ENCODE data around the gene SMARCC1.

The SMARCC1 gene

DNA sequence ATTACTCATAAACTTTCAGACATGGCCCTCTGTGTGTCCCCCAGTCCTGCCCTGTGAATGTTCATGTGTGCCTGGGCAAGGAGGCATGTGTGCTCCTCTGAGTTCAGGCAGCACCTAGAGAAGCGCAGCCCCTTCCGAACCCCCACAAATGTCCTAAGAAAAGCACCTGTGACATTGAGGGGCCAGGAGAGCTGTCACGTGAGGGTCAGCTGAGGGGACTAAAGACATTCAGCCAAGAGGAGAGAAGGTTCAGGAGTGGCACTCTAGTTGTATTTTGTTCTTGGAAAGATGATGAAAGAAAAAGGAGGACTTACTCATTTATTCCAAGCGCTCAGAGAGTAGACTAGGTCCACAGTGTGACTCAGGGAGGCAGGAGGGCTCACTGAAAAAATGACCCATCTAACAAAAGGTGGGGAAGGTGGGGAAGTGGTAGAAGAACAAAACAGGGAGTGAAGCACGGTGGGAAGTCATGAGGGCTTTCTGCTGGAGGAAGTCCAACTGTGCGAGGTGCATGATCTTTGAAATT lies 240.0 kb downstream of the SMARCC1 start:
- no peak for DNase-seq (ENCODE audit: low spot score)

DNA sequence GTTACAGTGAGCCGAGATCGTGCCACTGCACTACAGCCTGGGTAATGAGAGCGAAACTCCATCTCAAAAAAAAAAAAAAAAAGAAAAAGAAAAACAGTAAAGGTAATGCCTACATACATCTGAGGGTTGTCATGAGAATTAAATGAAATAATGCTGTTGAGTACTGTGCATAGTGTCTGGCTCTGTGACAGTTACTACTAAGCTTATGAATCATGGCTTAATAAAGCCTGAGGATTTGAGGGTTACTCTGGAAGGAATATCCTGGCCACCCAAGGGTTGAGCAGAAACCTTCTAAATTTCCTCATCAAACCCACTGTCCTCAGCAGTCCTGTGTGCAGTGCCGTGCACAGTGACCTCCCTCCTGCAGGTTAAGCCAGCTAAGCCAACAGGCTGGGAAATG lies 241.4 kb downstream of the SMARCC1 start:
- DNase-seq (ENCODE audit: low spot score), result no peak

DNA sequence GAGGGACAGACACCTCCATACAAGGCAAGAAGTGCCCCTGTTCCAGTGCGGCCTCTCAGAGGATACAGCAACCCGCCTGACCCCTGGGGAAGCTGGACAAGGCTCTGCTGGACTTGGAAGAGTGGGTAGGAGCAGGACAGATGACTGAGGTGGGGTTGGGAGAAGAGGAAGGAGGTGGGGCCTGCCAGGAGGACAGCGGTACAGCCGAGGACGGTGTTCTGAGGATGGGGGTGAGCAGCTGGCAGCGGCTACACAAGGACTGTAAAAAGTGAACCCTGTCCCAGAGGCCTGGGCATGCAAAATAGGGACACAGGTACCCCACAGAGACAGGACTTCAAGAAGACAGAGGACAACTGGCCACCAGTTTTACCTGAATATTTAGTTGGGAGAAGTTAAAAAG lies 244.7 kb downstream of the SMARCC1 start:
- DNase-seq (ENCODE audit: low spot score), result no peak

DNA sequence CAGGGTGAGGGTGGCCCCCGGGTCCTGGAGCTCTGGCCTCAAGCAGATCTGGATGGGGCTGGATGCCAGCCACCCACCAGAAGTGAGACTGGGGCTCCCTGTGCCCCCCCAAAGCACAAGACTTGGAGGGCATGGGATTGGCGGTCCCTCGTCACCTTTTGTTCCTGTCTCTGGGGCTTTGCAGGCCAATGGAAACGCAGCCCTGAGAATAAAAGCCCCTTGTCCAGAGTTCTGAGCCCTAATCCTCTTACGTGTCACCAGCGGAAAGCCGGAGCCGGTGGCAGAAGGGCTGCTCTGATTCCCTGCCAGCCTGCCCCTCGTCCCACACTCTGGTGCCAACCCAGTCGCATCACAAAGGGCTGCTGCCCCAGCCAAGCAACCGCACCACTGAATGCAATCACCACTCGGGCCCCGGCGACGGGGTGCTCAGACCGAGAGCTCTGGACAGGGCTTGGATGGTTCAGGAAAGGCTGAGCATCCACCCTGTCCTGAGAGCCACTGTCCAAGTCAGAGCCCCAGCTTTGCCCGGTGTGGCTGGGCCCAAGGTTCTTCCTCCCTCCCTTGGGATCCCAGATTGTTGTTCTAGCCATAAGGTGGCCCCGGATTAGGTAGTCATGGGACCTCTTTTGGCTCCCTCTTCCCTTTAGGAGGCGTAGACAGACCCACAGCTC lies 245.3 kb downstream of the SMARCC1 start:
- DNase-seq (ENCODE audit: low spot score), result no peak
